ENCODE measurements around the gene FOXP2. TPM values are rescaled to one million over a fixed set of nuclear protein-coding genes. Genes with fewer than 3 reads are reported as not detected.

The FOXP2 gene
- total RNA-seq, 4 donors from 2014 or later, result 5.6 to 22.1 (median 6.7) TPM

DNA sequence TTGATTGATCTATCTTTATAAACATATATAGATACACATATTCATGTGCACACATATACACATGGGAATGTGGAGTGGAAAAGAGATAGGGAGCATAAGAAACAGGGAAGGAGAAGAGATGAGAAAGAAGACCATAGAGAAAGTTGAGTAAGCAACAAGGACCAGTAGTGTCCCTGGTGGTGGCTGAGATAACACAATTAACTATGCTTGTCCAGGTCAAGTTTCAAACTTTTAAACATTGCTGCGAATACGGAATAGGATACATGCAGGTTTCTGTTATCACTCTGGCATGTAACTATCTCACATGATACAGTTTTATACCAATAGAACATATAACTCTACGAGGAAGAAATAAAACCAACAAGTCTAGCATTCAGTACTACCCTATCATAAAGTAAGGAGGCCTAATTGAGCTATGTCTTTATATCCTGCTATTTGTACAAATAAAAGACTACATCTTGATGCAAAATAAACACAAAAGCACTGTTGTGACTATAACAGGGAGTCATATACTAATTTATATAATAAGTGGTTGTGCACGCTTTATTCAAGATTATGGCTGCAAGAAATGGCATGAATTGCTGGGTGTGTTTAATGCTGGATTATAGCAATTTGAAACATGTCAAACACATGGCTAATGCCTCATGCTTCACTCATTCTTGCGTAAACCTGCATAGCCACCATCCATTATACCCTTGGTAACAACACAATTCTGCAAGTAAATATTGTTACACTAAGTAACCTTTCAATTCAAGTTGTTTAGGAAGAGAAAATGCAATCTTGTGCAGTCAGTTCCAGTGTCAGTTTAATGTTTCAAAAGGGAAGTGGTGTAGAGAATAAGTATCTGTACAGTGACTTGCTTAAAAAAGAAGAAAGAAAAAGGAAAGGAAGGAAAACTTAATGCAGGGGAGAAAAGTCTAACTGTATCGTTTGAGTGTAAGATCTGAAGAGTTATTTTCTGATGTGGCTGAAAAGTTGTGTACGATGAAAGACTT is 8.2 kb downstream of the FOXP2 start:
- TF ChIP-seq, protein P1, sequence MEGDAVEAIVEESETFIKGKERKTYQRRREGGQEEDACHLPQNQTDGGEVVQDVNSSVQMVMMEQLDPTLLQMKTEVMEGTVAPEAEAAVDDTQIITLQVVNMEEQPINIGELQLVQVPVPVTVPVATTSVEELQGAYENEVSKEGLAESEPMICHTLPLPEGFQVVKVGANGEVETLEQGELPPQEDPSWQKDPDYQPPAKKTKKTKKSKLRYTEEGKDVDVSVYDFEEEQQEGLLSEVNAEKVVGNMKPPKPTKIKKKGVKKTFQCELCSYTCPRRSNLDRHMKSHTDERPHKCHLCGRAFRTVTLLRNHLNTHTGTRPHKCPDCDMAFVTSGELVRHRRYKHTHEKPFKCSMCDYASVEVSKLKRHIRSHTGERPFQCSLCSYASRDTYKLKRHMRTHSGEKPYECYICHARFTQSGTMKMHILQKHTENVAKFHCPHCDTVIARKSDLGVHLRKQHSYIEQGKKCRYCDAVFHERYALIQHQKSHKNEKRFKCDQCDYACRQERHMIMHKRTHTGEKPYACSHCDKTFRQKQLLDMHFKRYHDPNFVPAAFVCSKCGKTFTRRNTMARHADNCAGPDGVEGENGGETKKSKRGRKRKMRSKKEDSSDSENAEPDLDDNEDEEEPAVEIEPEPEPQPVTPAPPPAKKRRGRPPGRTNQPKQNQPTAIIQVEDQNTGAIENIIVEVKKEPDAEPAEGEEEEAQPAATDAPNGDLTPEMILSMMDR (IDR thresholded peaks at IDR 0.05), result peak in 4 of 6 experiments; percentile 28 to 56 (median 46)
- no peak for TF ChIP-seq POLR2A (IDR thresholded peaks at IDR 0.05)
- H3K4me3 ChIP-seq, result peak overlapping the region in 3 of 4 donors; percentile 8 to 27 (median 27)
- H3K27ac ChIP-seq, result peak overlapping the region; percentile 45 to 92 (median 76)
- peaks cover 0 to 77% (median 3%) of the 10 kb centered on the region in 3 donors for H3K4me1 ChIP-seq
- H3K27me3 ChIP-seq, result no peaks in the 10 kb centered on the region
- H3K9me3 ChIP-seq, result no peaks in the 10 kb centered on the region
- 36 to 42% methylated on average over 7 of the region's 7 CpGs for WGBS, 2 donors
- intact Hi-C loops (cut with DNase I), result no loop called here
- DNase-seq, result no peak
- no peaks in the 10 kb centered on the region for H3K36me3 ChIP-seq

DNA sequence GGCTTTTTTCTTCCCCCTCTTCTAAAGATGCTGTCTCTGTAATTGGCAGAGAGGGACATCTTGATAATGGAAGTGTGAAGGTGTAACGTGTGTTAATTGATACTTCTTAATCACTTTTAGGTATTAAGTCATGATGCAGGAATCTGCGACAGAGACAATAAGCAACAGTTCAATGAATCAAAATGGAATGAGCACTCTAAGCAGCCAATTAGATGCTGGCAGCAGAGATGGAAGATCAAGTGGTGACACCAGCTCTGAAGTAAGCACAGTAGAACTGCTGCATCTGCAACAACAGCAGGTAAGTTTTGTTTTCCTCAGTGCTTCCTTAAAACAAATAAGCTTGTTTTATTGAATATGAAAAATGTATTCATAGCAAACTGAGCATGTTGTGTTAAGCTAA is 11.8 kb downstream of the FOXP2 start:
- no peak for DNase-seq
- H3K27ac ChIP-seq, result no peak overlapping the region
- no peaks in the 10 kb centered on the region for H3K36me3 ChIP-seq
- H3K9me3 ChIP-seq, result no peaks in the 10 kb centered on the region
- intact Hi-C loops (cut with DNase I), result no loop called here
- no peaks in the 10 kb centered on the region for H3K27me3 ChIP-seq
- TF ChIP-seq, protein P1 (IDR thresholded peaks at IDR 0.05), result no peak
- no peak for TF ChIP-seq POLR2A (IDR thresholded peaks at IDR 0.05)
- WGBS, 2 donors, result 48 to 54% methylated on average over 2 of the region's 2 CpGs
- H3K4me1 ChIP-seq, result peaks cover 0 to 48% (median 3%) of the 10 kb centered on the region in 3 donors
- H3K4me3 ChIP-seq, result no peak overlapping the region

DNA sequence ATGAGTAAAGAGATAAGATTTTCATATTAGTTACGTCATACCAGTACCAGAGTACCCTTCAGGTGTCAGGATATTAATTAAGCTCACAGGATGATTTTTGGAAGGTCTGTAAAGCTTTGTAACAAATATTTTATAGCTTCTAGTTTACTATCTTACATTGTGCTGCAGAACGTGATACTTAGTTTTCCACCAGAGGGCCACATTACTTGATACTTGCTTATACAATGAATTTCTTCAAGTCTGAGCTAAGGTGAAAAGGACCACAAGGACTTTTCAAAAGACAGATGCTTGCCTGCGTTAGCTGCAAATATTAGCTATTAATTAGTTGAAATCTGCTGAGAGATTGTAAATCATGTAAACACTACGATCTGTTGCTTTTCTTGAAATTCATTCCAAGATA is 12.2 kb downstream of the FOXP2 start:
- WGBS, 2 donors, result 49 to 60% methylated on average over 4 of the region's 4 CpGs

DNA sequence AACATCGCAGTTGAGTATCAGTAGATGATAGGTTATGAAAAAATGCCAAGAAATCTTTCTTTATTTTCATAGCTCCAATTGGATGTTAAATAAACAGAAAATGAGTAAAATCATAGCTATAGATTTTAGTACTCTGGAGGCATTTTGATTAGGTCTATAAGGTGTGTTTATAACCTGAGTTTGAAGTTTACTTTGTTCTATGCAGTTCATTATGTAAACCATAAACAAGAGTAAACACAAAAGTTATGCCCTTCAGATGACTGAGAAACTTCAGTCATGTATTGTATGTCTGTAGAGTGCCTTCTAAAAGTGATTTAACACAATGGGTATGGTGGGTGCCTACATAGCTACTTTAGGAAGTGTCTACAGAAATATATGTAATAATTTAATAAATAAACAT is 13.6 kb downstream of the FOXP2 start:
- H3K4me3 ChIP-seq, result no peak overlapping the region
- H3K27ac ChIP-seq, result no peak overlapping the region
- no peaks in the 10 kb centered on the region for H3K36me3 ChIP-seq
- no peaks in the 10 kb centered on the region for H3K27me3 ChIP-seq
- no peak for TF ChIP-seq POLR2A (IDR thresholded peaks at IDR 0.05)
- TF ChIP-seq, protein P1 (IDR thresholded peaks at IDR 0.05), result no peak
- peaks cover 0 to 30% (median 0%) of the 10 kb centered on the region in 3 donors for H3K4me1 ChIP-seq
- WGBS, 2 donors, result 77 to 85% methylated on average over 1 of the region's 1 CpG
- intact Hi-C loops (cut with DNase I), result no loop called here
- no peaks in the 10 kb centered on the region for H3K9me3 ChIP-seq
- DNase-seq, result no peak

More for the DNA sequence above, 12.2 kb downstream of the FOXP2 start:
- H3K27me3 ChIP-seq, result no peaks in the 10 kb centered on the region
- no peak for DNase-seq
- intact Hi-C loops (cut with DNase I), result no loop called here
- H3K27ac ChIP-seq, result no peak overlapping the region
- H3K36me3 ChIP-seq, result no peaks in the 10 kb centered on the region
- no peak overlapping the region for H3K4me3 ChIP-seq
- no peaks in the 10 kb centered on the region for H3K9me3 ChIP-seq
- peaks cover 0 to 43% (median 3%) of the 10 kb centered on the region in 3 donors for H3K4me1 ChIP-seq
- no peak for TF ChIP-seq POLR2A (IDR thresholded peaks at IDR 0.05)
- TF ChIP-seq, protein P1 (IDR thresholded peaks at IDR 0.05), result peak in 4 of 6 experiments; percentile 15 to 46 (median 32)

DNA sequence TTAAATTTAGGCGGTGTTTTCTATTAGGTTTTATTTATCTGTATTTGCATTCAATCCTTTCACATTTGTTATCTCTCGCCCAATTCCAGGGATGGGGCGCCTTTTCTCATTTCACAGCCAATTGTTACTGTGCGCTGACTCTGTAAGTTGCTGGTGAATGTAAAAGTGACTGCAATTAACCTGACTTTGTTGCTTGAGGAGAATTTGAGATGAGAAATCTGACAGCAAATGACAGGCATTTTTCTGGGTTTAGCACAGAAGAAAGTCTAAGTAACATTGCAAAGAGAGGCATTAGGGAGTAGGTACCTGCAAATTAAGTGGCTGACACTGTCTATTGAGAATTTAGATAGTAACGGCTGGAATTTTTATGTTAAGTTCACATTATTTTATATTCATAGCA is 16.6 kb downstream of the FOXP2 start:
- 88 to 92% methylated on average over 4 to 5 of the region's 5 CpGs for WGBS, 2 donors
- H3K4me1 ChIP-seq, result peaks cover 0 to under 1% (median 0%) of the 10 kb centered on the region in 3 donors
- no peak overlapping the region for H3K27ac ChIP-seq
- no peak for DNase-seq
- TF ChIP-seq POLR2A (IDR thresholded peaks at IDR 0.05), result no peak
- TF ChIP-seq, protein P1 (IDR thresholded peaks at IDR 0.05), result no peak
- H3K36me3 ChIP-seq, result no peaks in the 10 kb centered on the region
- H3K27me3 ChIP-seq, result no peaks in the 10 kb centered on the region
- H3K4me3 ChIP-seq, result no peak overlapping the region
- intact Hi-C loops (cut with DNase I), result no loop called here
- no peaks in the 10 kb centered on the region for H3K9me3 ChIP-seq
